ENCODE results near the gene TGFBR3.
"Not testable (repeated sequence)": the region's sequence is repeated elsewhere in the genome, so short reads cannot be mapped to it uniquely, and the experiment has no call there.

Gene TGFBR3

DNA sequence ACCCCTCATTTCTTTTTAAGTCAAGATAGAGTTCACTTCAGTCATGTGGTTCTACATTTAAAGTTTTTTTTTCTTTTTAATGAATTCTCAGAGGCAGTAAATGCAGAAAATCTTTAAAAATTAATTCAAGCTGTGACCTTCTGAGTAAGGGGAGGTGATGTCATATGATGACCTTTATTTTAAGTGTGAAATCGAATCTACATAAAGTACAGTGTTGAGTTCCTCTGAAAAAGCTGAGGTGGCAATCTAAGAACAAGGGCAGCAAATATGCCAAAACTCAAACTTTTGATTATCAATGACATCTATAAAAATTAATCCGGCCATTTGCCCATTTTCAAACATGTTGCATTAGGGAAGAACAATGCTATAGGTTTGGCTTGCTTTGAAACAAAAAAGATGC is 211.8 kb downstream of the TGFBR3 start:
- FAIRE-seq = no peak

DNA sequence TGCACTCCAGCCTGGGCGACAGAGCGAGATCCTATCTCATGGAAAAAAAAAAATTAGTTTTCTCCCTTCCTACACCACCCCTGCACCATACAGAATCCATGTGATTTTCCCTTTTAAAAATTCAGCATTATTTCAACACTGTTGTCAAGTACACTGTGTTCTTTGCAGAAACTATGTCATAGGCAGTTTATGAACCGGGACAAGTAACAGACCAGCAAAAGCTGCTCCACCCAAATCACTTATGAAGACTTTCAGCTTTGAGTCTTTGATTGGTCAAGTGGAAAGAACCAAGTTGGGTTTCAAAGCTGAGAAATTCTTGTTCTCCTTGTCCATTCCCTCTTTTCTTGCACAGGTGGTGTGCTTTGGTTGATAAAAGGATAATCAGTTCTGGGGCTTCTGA is 212.3 kb downstream of the TGFBR3 start:
- no peak for FAIRE-seq

DNA sequence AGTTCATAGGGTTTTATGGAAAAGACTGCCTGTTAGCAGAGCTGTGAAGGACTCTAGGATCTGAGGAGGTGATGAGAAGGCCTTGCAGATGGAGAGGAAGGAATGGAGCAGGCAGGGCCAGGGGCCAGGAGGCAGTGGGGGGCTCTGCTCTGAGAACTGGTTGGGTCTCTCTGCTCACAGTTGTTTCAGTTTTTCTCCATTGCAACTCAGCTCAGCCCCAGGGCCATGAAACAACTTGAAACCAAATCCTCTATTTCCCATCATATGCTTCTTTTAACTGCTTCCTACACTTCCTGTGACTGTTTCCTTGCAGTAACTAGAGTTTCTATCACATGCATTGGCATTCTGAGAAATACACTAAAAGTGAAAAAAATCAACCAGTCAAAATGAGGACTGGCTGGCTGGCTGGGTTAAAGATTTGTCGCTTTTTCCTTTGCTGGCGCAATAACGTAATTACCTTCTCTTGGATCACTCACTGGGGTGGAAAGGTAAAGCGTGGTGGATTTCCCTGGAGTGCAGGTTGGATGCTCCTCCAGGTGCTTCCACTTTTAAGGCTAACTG is 213.3 kb downstream of the TGFBR3 start:
- no peak for FAIRE-seq

DNA sequence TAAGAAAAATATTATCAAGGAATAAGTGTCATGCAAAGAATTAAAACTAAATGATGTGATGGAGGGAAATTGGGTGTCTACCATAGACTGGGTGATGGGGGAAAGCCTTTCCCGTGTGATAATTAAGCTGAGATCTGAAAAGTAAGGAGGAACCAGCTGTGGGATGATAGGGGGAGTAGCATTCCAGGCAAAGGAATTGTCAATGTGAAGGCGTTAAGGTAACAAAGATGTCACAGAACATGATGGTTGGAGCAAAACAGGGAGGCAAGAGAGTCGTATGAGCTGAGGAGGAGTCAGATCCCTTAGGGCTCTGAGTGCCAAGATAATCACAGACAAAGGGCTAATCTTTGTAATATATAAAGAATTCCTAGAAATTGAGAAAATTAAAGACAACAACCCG is 215.2 kb downstream of the TGFBR3 start:
- no peak for FAIRE-seq

DNA sequence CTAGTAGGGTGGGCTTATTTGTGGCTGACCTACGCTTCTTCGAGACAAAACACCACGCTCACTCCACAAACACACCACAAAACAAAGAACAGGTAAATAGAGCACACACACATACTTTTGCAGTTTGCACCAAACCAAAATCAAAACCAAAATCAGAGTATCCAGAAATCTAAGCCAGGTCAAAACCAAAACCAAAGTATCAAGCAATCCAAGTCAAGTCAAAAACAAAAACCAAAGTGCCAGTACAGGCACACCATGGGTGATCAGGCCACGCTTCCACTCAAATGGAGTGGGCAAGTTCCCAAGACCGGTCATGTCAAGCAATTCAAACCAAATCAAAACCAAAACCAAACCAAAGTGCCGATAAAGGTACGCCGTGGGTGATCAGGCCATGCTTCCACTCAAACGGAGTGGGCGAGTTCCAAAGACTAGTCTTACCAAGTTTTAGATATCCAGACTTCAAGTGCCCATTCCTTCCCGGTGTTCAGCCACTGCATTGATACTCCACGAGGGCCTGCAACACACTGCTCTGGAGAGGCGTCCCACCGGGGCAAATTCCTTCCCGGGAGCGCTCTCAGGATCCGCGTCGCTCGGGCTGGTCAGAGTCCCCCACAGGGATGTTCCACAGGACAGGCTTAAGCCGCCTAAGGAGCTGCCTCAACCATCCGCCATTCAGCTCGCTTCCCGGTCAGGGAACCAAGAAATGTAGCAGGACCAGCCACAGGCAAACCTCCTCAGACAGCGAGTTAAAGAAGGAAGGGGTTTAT is 216.2 kb downstream of the TGFBR3 start:
- FAIRE-seq = no peak

DNA sequence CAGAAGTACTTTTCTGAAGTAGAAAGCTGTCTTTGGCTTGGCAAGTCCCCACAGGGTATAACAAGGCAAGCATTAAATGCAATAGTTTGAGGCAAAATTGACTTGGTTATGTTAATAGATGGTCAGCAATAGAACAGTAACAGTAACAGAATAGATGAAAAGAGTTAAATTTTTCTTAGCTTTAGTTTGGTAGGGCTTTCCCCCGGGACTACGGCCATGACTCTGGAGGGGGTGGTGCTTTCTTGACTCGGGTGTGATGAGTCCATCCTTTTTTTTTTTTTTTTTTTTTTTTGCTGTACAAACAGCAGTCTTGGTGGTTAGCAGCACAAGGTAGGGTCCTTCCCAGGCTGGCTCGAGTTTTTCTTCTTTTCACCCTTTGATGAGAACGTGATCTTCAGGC is 219.3 kb downstream of the TGFBR3 start:
- FAIRE-seq = not testable (repeated sequence)

DNA sequence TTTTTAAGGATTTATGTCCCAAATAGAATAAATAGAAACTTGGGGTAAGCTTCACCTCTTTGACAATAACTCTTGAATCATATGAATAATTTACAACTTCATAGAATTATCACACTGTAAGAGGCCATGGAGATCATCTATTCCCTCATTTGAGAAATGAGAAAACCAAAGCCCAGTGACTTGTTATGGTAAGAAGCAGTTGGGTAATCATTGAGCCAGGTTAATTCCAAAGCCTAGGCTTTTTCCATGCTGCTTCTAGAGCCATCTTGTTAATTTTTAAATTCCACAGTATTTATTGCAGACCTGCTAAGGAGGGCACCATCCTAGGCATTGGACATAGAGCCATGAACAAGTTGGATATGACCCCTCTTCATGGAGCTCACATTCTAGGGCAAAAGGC is 224.8 kb downstream of the TGFBR3 start:
- FAIRE-seq = no peak

DNA sequence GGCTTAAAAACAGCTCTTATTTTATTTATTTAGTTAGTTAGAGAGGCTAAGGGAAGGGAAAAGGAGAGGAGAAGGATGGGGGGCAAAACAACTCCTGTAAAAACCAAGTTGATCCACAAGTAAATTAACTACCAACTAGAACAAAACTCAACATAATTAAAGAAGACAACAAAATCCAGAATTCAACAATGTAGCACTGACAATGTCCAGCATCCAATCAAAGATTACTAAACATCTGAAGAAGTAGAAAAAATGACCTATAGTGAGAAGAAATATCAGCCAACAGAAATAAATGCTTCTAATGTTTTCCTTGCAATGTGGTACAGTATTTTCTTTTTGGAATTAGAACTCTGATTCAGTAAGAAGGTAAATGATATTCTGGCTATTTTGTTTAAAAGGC is 225.2 kb downstream of the TGFBR3 start:
- FAIRE-seq = no peak

DNA sequence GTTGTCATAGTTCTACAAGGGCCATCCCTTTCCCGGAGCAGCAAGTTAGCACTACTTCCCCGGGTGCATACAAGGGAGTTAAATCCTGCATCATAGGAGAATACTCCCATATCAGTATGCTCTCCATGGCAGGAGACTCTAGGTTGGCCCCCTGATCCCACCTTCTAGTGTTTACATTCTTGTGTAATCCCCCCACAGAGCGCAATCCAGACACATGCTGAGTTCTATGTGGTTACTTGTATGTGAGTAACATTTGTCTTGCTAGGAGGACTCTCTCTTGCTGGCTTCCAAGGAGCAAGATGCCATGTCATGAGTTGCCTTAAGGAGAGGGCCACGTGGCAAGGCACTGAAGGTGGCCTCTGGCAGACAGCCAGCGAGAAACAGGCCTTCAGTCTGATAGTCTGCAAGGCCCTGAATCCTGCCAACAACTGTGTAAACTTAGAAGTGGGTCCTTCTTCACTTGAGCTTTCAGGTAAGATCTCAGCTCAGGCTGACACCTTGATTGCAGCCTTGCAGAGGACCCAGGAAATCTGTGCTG is 230.0 kb downstream of the TGFBR3 start:
- no peak for FAIRE-seq

DNA sequence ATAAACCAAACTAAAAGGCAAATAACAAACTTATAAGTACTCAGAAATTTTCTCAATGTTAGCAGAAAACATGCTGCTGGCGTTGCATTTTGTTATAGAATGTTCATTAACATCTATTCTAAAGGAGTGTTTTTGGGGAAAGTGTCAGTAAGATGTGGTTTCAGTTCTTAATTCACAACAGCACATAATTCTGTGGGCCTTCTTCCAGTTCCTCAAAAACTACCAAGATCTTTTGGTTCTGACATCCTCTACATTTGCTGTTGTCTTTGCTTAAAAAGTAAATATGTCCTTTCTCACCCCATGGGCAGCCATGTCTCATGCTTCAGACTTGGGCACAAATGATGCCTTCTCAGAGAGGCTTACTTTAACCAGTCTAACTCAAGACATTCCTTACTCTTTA is 232.8 kb downstream of the TGFBR3 start:
- no peak for FAIRE-seq

DNA sequence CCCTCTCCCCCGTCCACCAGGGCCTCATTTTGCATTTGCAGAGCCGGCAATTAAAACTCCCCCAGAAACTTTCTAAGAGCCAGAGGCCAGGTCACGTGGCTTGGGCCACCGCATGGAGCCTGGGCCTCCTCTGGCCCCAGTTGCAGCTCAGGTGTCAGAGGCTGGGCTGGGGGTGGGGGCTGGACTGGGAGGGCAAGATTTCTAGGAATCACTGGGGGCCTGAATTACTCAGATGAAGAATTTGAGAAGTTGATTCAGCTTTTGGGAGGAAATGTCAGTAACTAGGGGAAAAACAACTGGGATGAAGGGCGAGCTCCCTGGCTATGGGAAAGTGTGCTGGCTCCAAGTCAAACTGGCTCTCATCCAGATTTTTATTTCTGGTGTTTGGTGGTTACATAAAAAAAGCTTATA is 234.3 kb downstream of the TGFBR3 start:
- FAIRE-seq = no peak

DNA sequence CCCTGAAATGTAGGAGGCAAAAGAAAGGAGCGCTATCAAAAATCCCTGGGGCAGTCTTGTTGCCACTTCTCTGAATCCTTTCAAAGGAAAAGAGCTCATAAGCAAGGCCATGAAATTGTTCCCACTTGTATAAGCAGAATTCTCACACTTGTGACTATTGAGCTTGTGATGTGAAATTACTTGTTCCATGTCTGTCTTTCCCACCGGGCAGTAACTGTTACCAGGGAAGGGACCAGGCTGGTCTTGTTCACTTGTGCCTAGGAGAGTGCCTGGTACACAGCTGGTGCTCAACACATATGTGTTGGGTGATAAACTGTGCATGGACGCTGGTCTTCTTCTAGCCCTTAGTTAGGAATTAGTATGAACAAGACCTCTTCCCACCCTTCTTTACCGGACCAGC is 234.7 kb downstream of the TGFBR3 start:
- no peak for FAIRE-seq

DNA sequence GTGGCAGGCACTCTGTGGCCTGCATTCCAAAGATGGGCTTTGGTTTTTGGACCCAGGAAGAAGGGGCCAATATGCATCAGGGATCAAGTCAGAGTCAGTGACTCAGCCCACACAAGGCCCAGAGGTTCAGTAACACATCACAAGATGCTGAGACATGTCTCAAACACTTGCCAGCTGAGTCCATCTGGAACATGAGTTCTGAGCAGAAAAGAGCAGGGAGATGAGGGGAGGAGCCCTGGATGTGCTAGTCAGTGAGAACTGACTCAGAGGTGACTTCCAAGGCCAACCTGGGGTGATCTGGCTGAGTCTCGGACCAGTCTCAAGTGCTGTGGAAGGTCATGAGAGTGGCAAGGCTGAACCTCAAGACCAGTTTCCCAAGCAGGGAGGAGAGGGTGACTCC is 235.2 kb downstream of the TGFBR3 start:
- no peak for FAIRE-seq

DNA sequence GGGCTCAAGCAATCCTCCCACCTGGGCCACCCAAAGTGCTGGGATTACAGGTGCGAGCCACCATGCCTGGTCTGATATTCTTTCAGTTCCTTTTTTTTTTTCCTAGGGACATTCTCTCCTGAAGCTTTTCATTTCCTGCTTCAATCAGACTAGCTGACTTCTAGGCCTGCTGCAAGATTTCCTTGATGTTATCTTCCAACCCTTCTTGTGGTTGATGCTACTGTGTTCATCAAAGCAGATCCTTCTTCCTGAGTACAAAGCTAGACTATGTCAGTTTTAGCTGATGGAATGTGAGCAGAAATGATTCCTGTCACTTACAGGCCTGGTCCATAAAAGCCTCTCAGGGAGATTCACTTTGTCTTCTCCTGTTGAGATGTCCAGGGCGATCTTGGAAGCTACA is 238.9 kb downstream of the TGFBR3 start:
- no peak for FAIRE-seq

DNA sequence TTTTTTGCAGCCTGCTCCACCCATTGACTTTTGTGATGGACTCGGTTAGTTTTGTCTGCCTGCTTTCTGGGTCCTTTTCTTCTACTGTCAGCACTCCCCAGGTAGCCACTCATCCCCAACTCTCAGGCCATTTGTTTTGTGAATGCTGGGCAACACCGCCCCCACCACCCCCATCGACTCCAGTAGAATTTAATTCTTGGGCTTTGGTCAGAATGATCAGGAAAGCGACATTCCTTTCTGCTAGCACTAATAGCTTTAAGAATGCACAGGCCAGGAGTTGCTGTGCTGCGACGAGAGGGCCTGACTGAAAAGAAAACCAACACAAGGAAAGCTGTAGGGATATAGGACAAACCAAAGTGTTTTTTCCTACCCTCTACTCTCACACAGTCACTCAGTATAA is 240.9 kb downstream of the TGFBR3 start:
- FAIRE-seq = no peak

DNA sequence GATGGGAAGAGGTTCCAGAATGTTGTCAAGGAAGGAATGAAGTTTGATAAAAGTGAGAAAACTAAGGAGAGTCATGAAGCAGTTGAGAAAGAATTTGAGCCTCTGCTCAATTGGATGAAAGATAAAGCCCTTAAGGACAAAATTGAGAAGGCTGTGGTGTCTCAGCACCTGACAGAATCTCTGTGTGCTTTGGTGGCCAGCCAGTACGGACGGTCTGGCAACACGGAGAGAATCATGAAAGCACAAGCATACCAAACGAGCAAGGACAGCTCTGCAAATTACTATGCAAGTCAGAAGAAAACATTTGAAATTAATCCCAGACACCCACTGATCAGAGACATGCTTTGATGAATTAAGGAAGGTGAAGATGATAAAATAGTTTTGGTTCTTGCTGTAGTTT is 242.5 kb downstream of the TGFBR3 start:
- FAIRE-seq = no peak

DNA sequence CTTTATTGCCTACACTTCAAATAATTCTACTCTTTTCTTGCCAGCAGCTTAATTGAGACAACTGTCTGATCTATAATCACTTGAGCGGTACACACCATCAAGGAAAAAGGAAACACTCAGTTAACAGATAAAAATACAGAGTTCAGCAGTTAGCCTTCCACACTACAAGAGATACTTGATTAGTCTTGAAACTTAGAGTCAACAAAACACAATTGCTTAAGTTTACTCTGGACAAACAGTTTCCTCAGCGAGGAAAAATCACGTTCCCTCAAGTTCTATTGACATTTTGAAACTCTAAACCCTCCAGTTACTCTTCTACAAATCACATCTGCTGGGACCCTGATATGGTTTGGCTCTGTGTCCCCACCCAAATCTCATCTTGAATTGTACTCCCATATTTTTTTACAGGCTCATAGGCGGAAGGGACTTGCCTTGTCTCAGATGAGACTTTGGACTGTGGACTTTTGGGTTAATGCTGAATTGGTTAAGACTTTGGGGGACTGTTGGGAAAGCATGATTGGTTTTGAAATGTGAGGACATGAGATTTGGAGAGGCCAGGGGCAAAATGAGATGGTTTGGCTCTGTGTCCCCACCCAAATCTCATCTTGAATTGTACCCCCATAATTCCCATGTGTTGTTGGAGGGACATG is 244.9 kb downstream of the TGFBR3 start:
- FAIRE-seq = no peak

DNA sequence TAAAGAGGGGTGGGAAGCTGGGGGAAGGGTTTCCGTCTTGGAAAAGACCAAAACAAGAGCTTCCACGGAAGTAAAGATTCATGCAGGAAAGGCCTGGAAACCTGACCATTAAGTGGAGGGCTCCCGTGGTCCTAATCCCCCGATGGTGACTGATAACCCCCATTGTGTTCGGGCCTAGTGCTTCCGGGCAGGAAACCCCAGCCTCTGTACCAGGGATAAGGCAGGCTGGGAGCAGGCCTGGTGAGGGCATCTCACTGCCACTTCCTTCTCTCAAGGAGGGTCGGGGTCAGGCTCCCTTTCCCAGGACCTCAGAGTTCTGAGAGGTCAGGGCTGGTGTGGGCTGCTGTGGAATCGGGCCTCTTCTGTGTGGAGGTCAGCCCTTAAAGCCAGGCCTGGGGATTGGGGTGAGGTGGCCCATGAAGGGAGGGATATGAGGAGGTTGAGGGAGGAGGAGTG is 248.4 kb downstream of the TGFBR3 start:
- FAIRE-seq = no peak

DNA sequence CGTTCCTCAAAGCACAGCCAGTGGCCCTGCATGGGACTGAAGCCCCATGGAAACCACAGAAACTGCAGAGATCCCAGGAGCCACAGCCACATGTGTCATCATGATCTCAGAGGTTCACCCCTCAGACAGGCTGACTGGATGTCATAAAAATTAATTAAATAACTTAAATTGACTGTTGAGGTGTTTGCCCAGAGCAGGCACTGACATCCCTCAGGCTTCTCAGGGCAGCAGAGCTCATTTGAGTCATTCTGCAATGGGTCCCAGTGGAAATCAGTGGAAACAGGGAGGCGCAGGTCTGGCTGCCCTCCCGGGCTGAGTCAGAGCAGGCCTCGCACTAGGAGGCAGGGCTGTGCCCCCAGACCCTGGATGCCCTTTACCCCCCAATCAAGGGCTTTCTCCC is 250.2 kb downstream of the TGFBR3 start:
- FAIRE-seq = no peak

DNA sequence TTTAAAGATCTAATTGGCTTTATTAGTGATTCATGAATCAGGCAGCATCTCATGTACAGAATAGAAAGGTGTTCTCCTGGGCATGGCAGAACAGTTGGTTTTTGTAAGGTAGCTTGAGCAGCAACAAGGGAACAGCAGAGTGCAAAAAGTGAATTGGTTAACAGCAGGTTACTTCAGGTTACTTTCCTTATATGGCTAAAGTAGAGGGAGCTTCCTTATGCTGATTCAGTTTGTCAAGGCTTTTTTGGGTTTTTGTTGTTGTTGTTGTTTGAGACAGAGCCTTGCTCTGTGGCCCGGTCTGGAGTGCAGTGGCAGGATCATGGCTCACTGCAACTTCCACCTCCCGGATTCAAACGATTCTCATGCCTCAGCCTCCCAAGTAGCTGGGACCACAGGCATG is 252.5 kb downstream of the TGFBR3 start:
- no peak for FAIRE-seq

DNA sequence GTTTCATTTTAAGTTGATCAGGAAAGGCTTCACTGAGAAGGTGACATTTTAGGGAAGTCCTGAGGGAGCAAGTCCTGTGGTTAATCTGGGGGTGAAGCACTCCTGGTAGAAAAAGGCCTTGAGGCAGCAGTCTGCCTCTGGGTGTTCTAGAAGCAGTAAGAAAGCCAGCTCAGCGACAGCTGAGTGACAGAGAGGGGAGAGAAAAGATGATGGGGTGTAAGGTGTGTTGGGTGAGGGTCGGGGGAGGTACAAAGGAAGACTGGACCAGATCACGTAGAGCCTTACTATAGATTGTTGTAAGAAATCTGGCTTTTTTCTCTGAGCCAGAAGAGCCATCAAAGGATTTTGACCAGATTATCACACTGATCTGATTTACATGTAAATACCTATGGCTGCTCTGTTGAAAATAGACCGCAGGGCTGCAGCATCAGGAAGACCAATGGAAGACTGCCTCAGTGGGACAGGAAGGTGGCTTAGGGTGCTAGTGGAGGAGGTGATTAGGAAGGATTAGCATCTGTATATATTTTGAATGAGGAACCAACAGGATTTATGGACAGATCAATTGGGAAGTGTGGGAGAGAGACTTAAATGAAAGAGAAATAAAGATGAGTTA is 254.1 kb downstream of the TGFBR3 start:
- no peak for FAIRE-seq

DNA sequence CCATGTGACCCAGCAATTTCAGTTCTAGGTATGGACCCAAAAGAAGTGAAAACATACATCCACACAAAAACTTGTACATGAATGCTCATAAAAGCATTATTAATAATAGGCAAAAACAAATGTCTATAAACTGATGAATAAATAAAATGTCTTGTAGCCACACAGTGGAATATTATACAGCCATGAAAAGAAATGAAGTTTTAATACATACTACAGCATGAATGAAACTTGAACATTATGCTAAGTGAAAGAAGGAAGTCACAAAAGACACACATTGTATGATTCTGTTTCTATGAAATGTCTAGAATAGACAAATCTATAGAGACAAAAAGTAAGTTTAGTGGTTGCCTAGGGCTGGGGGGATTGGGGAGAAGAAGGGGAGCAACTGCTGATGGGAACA is 255.1 kb downstream of the TGFBR3 start:
- no peak for FAIRE-seq

Measured in colon (tissue), 2 donors.